GF-D8 (cell line): Measurements from ENCODE around the gene MAGI2.
"Not testable (repeated sequence)": the region's sequence is repeated elsewhere in the genome, so short reads cannot be mapped to it uniquely, and the experiment has no call there.

Experiments
- DNase-seq: peaks from one replicate; lab custom pipeline; 2025; lab: John Stamatoyannopoulos, UW

The MAGI2 gene

DNA sequence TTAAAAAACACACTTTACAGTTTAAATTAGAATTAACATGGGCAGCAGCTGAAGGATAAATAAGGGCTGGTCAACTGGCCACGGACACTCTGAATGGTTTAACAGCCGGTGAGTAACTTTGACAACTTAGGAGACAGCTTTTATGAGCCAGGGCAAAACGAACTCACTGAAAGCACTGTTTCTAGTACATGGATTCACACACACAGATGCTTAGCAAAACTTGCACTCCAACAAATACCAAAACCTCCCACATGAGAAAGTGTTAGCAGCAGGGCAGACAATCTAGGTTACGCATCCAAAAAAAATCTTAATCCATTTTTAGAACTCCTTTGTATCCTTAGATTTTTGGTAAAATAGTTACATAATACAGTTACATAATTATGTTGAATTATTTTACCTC lies 1168.5 kb downstream of the MAGI2 start:
- DNase-seq = no peak

DNA sequence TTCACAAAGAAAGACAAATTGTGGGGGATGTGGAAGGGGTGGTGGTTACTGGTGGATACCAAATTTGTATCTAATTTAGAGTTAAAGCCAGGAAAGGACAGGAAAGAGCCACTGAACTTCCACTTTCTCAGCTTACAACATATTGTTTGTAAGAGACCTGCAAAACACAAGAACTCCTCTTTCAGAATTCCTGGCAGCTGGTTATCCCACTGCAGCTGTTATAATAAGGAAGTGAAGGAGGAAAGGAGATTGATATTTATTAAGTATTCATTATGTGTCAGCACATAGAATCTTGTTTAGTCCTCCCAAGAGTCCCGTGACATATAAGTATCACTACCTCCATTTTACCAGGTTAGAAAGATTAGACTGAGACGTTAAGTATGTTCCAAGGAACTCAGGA lies 1173.2 kb downstream of the MAGI2 start:
- no peak for DNase-seq

DNA sequence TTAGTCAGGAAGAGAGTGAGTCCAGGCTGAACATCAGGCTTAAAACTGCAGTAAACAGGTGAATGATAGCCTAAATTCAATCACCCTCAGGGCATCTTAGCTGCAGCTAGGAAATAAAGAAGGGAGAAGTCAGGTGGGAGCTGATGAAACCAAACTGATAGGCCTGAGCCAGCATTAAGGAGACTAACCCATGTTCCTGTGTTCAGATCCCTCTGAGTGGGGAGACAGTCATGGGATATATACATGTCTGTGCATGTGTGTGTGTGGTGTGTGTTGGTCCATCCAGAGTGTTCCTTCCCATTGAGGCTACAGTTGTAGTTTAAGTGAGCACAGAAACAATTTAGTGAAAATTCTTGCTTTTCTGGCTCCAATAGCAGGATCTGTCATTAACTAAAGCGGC lies 1174.0 kb downstream of the MAGI2 start:
- DNase-seq = no peak

DNA sequence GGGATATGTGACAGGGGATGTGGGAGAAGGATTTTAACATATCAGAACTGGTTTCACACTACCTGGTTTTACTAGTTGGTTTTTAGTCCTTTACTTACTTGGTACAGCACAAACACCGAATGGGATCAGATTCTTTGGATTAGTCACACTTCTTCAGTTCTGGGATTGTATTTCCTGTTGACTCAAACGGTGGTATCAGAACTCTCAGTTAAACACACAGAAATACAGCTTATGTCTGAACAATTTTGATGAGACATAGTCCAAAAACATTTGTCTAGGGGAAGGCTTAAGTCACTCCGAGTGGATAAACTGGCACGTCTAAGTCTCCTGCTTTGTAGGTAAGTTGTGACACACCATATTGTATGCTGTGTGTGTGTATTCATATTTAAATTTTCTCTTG lies 1174.4 kb downstream of the MAGI2 start:
- no peak for DNase-seq

DNA sequence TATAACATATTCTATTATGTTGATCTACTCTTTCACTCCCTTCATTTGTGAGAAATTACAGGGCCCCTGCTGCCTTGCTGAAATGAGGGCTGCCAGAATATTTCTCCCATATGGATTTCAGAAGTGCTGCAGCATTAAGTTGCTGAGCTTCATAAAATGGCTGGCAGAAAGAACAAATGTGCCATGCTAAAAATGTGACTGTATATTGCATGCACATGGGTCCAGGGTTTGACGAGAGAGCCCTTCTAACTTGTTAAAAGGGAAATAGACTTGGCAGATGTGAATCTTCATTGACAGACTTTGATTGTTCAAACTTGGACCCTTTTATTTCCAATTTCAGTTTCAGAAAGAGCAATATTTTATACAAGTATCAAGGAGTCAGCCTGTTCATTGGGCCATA lies 1186.3 kb downstream of the MAGI2 start:
- DNase-seq = no peak

DNA sequence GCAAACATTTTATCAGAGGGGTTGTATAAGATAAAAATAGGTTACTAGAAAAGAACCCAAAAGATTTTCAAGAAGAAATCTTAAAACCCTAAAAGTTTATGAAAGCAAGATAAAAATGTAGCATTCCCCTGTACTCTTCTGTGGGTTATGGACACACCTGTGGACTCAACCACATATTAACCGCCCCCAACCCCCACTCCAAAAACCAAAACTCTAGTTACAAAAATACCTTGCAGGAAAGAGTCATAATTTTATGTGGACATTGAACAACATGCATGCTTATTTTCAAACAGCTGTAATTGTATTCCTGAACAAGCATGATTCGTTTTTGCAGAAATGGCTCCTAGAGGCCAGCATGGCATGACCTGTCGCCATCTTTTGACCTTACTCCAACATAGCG lies 1188.0 kb downstream of the MAGI2 start:
- DNase-seq = no peak

DNA sequence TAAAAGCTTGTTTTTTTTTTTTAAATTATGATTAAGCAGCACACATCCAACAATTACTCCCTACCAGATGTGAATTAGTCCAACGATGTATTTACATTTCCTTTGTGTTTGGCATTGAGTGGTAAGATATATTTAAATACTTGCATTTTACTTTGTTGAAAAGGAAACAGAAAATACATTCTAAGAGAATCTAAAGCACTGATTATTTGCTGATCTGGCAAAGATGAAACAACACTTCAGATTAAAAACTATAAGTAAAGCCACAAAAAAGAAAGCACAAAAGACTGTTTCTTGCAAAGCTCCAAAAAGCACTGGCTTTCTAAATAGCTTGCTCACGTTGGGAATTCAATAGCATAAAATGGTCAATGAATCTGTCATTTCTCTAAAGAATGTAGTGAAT lies 1188.4 kb downstream of the MAGI2 start:
- DNase-seq = no peak

DNA sequence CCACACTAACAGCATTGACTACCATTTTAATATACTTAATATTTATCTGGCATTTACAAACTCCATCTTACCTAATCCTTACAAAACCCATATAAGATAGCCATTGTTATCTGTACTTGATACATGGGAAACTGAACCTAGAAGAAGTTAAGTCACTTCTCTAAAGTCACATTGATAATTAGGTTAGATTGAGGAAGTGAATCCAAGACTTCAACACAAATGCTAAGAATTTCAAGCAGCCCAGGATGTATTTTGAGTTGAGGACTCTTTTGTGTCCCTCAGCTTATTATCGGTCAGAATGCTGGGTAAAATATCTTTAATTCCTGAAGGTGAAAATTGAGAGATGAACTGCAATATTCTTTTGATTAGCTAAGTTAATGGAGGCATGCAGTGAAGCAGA lies 1189.4 kb downstream of the MAGI2 start:
- DNase-seq = no peak

DNA sequence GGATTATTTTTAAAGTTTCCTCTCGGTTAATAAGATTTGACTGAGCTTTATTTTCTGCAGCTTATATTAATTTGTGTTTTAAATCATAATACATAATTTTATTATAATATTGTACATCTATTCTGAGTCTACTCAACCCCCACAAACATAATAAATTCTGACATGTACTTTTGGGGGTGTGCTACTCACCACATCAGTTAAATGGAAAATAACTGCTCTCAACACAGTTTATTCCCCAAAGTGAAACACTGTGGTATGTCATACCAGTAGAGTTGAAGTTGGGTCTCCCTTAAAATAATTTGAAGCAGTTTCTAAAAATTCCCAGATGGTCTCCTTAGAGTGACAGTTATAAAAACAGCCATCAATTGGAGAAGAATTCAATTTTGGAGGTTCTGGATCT lies 1191.7 kb downstream of the MAGI2 start:
- DNase-seq = no peak

DNA sequence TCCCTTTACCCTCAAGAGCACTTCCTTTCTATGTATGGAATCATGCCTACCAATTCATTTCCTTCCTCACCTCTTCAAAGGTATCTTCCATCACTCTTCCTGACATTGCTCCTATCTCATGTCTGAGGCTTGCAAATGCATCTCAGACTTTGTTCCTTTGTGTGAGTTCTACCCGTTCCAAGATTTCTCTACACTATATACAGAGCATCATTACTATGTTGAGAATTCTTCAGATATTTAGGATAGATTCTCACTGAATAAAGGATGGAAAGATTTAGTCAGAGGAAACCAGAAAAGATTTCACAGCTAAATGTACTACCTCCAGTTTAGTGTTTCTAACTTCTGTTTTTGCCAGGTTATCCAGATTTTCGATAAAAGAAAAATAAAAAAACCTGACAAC lies 1192.2 kb downstream of the MAGI2 start:
- no peak for DNase-seq

DNA sequence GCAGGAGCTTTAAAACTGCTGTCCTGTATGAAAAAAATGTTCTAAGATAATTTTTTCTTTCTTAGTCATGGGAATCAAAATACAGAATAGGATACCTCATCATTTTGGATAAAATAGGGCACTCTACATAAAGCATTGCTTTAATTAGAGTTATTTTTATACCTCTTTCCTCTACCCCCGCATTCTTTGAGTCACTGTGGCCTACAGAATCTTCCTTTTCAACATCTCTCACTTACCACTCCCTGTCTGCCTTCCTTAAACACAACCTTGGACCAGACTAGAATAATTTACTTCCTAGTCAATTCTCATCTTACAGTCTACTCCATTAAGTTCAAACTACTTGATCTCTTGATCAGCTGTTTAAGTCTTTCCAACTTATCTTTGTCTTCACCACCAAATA lies 1192.6 kb downstream of the MAGI2 start:
- no peak for DNase-seq

DNA sequence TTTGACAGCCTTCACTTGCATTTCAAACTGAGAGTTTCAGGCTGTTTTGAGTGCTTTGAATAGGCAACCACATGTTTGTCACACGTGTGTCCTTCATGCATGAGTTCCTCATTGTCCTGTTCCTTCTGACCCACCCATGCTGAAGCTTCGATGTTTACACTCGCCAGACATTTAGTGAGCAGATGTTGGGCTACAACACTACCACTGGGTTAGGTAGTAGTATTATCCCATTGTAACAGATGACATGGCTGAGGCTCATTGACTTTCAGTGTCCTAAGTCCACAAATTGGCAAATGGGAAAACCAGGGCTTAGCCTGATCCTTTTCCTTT lies 1198.8 kb downstream of the MAGI2 start:
- no peak for DNase-seq

DNA sequence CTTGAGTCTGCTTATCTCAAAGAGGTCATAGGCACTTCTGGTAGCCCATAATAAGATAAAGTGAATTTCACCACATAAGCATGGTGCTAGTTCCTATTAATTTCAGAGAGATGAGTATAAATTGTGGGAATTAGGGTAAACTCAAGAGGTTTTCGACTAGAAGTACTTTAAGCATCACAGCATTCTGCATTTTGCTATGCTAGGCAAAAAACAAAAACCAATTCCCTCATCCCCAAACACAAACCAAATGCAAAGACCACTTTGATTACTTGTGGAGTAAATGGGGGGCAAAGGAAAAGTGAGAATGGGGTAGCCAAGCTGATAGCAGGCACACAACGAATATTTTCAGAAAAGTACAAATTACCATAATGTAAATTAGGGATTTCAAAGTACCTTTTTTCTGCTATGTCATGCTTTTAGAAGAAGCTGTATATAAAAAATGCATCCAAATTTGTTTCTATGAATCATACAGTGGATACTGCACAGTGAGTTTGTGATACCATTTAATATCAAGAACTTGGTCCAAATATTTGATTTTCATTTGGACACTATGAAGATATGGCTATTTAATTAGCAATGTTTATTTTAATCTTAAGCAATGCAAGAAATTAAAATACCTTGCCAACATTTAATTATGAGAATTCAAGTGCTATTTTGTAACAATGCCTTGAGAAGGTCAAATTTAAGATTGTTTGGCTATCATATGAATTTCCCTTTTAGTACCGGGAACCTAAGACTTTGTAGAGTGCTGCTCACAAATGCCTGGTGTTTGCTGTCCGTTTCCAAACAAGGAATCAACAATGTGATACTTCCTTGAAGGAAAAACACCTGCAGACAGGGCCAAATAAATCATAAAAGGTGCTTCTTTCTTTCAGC lies 1199.4 kb downstream of the MAGI2 start:
- no peak for DNase-seq

DNA sequence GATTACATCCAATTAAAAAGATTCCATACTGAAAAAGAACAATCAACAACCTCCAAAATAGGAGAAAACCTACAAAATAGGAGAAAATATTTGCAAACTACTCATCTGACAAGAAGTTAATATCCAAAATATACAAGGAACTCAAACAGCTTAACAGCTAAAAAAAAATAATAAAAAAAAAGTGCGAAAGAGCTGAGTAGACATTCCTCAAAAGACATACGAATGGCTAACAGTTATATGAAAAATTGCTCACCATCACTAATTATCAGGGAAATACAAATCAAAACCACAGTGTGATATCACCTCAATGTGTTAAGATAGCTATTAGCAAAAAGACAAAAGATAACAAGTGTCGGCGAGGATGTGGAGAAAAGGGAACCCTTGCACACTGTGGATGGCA lies 1204.6 kb downstream of the MAGI2 start:
- DNase-seq = no peak

DNA sequence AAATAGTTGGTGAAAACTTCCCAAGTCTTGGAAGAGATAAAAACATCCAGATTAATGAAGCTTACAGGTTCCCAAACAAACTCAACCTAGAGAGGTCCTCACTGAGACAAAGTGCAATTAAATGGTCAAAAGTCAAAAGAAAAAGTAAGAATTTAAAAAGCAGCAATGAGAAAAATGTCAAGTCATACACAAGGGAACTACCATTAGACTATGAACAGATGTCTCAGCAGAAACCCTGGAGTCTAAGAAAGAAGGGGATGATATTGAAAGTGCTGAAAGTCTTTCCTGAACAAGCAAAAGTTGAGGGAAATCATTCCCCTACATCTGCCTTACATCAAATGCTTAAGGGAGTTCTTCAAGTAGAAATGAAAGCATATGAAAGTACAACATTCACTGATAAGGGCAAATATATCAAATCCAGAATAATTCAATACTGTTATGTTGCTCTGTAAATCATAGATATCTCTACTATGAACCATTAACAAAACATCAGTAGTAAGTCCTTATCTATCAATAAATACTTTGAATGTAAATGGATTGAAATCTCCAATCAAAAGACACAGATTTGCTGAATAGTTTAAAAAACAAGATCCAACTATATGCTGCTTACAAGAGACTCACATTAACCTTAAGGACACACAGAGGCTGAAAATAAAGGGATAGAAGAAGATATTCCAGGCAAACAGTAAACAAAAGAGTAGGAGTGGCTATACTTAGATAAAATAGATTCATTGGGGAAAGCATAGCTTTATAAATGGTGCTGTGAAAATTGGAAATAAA lies 1205.4 kb downstream of the MAGI2 start:
- DNase-seq = no peak

DNA sequence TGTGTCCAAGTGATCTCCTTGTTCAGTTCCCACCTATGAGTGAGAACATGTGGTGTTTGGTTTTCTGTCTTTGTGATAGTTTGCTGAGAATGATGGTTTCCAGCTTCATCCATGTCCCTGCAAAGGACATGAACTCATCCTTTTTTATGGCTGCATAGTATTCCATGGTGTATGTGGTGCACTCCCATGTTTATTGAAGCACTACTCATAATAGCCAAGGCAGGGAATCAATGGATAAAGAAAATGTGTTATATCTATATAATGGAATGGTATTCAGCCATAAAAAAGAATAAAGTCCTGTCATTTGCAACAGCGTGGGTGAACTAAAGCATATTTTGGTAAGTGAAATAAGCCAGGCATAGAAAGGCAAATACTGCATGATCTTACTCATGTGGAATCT lies 1213.3 kb downstream of the MAGI2 start:
- not testable (repeated sequence) for DNase-seq

DNA sequence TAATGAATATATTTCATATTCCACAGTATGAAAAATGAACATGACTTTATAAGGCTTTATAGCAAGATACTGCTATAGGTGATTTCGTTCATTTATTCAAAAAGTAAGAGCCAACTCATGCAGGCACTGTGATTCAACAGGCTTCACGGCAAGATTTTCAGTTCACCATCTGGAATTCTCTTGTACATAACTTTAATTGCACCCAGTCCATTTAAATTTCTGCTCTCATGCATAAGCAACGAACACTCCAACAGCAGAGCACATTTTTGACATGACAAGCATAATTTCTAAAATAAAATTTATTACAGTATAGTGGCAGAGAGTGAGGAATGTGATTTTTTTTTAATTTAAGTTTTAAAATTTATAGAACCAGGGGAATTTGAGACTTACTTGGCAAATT lies 1218.8 kb downstream of the MAGI2 start:
- no peak for DNase-seq

DNA sequence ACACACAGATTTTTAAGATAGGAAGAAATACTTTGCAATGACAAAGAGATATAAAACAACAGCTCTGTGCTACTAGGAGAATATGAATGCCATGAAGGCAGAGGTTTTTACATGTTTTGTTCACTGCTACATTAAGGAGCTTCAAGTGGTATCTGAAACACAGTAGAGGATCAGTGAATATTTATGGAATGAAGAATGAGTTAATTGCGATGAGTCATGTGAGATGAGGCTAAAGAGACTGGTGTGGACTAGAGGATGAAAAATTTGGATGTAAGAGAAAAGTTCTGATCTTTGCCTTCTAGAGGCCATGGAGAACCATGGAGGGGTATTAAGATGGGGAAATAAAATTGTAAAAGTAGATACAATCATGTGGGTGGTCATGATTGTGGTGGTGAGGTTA lies 1220.7 kb downstream of the MAGI2 start:
- DNase-seq = no peak

DNA sequence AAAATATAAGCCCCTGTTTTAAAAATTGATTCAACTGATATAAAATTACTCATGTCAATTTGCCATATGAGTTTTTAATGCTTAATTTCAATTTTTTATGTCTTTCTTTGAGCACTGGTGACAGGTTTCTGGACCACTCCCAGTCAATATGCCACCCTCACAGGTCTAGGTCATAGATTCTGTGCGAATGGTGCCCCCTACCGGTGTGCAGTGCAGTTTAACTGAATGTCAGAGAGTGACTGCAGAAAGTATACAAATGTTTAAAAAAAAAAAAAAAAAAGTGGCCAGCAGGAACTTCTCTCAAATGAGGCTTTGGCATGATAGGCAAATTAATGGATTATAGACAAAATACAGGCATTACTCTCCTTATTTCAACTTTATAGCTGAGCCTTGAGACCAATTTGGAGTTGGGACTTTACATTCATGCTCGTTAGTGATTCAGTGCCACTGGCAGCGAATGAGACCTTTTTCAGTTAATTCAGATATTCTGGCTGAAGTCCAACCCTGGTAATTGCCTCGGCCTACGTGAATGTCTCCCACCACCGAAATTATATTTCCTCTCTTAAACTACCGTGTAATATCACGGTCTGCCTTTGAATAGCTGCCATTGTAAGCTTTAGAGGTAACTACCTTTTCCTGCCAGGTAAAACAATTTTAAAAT lies 1227.3 kb downstream of the MAGI2 start:
- DNase-seq = no peak

DNA sequence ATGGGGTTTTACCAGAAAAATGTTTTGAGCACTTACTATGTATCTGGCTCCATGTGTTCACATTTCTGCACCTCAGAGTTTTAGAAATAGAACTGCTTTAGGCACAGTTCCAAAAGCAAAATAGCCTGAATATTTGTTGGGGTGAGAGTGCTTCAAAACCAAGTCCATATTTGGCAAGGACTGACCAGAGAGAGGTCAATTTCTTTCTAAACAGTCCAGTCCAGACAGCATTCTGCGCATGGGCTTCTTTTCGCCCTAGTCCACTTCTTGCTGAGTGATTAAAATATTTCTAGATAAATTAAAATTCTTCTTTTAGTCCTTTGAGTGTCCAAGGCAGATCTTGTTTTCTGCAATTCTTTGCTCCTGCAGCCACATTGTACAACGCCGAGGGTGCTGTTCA lies 1227.9 kb downstream of the MAGI2 start:
- no peak for DNase-seq

DNA sequence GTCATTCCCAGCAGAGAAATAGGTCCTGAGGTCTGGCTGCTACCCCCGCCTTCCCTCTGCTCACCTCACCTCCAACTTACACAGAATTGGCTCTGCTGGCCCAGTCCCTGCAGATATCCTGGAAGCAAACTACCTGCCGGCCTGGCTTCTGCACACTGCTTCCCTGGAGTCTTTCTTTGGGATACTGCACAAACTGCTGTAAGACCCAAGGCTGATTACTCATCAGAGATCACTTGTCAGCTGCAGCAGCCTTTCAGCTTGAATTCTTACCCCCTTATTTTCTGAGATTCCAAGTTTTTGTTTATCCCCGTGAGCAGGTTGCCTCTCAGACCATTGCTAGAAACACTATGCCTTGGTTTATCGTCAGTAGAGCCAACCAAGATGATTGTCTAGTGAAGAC lies 1228.5 kb downstream of the MAGI2 start:
- DNase-seq = no peak

DNA sequence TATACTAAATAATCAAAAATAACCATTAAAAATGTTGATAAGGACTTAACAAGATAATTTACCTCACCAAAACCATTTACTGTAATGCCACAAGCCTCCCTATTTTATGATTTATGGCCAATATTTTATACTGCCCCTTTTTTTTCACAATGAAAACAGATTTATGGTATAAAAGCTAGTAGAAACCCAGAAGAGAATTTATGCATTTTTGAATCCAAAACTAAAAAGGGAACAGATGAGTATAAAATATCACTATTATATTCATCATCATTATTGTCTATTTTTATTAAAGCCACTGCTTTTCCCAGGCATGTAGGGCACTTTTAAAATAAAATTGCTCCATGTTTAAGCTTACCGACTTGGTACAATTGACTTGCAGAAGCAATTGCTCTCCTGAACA lies 1229.9 kb downstream of the MAGI2 start:
- DNase-seq = no peak
